ENCODE data around the gene MBOAT1. TPM values are rescaled to one million over a fixed set of nuclear protein-coding genes. Genes with fewer than 3 reads are reported as not detected.

The MBOAT1 gene
- total RNA-seq, 1 donor from 2014 or later = 16.3 TPM

DNA sequence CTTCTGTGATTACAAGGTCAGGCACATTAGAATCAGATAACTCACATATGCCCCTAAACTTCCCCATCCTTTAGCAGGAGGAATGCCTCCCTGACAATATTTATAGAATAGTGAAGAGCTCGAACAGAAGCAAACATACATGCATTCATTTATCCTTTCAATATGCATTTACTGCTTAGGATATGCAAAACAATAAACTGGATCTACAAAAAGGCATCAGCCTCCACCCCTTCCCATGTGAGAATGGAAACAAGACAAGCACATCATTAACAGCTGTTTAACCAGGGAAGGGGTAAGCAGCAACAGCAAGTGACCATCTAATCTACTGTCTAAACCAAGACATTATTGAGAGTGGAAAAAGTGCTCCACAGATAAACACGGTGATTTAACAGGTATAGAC lies 107.6 kb downstream of the MBOAT1 start:
- Histone ChIP-seq H3K4me3 (ENCODE audit: low read depth, low read length) (no peak overlapping the region), H3K27me3 (ENCODE audit: control insufficient read depth, insufficient read depth, low read length) (no peaks in the 10 kb centered on the region), H3K36me3 (ENCODE audit: control insufficient read depth, insufficient read depth, low read length) (no peaks in the 10 kb centered on the region)
- DNase-seq (ENCODE audit: low read depth) = no peak
- no peak for TF ChIP-seq CTCF (IDR thresholded peaks at IDR 0.05; ENCODE audit: insufficient read depth, low read length, severe bottlenecking)
- FAIRE-seq = no peak

GRCh38 chr6:20102397-20103073 lies 109.7 kb downstream of the MBOAT1 start:
- H3K4me3 ChIP-seq (ENCODE audit: low read depth, low read length) = no peak overlapping the region
- DNase-seq (ENCODE audit: low read depth) (no peak), FAIRE-seq (no peak)
- TF ChIP-seq CTCF (IDR thresholded peaks at IDR 0.05; ENCODE audit: insufficient read depth, low read length, severe bottlenecking) = no peak
- H3K27me3 ChIP-seq (ENCODE audit: control insufficient read depth, insufficient read depth, low read length) = no peaks in the 10 kb centered on the region
- no peaks in the 10 kb centered on the region for H3K36me3 ChIP-seq (ENCODE audit: control insufficient read depth, insufficient read depth, low read length)

DNA sequence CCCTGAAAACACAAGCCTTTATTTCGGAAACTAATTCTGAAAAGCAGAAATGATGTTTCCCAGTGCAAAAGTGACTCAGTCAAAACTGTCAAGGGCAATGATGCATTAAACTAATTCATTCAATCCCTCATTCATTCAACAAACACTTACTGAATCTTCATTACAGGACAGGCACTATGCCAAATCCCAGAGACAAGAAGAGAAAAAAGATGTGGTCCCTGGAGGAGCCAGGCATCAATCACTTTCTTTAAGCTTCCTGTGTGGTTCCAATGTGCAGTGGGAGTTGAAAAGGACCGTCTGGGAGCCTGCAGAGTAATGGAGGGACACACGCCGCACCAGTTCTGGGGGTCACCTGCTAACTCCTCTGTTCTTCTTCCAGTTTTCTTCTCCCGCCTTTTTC lies 113.1 kb downstream of the MBOAT1 start:
- DNase-seq (ENCODE audit: low read depth) = no peak
- Histone ChIP-seq H3K4me3 (ENCODE audit: low read depth, low read length) (no peak overlapping the region), H3K36me3 (ENCODE audit: control insufficient read depth, insufficient read depth, low read length) (no peaks in the 10 kb centered on the region), H3K27me3 (ENCODE audit: control insufficient read depth, insufficient read depth, low read length) (no peaks in the 10 kb centered on the region)
- no peak for TF ChIP-seq CTCF (IDR thresholded peaks at IDR 0.05; ENCODE audit: insufficient read depth, low read length, severe bottlenecking)
- no peak for FAIRE-seq

DNA sequence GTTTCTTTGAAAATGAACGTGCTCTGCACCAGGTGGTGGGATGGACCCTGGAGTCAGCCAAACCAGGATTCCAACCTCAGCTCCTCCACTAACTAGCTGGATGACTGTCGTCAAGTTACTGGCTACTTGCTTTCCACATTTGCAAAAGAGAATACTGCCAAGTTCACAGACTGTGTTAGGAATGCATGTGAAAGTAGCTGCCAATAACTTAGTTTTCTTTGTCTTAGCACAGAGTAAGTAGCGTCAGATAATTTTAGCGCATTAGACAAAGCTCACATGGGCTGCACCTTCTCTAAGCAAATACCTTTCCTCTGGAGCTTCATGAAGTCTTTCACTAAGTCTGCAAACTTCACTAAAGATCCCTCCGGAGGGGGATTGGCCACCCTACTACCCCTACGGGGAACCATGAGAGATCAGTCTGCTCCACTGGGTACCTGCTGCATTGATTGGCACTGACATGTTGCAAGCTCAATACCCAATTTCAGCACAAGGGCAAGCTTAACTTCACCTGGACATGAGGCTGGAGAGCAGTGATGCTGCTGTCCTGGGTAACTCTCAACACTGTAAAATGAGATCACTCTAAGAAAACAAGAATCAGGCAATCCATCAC lies 113.9 kb downstream of the MBOAT1 start:
- FAIRE-seq = no peak

DNA sequence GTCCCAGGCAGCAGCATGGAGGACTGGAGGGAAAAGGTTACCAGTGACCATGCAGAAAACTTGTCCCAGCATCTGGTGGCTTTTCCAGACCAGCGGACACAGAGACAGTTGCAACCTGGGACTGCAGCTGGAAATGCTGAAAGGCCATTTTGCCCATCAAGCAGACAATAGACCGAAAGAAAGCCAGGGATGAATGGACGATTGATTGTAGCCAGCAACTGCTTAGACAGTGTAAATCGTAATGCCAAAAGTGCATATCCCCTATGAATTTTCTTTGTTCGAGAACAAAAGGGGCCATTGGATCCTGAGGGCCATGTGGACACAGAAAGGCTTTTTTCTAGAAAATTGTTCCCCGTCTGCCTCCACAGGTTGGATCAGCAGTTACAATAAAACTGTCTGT lies 115.7 kb downstream of the MBOAT1 start:
- Histone ChIP-seq H3K4me3 (ENCODE audit: low read depth, low read length) (no peak overlapping the region), H3K36me3 (ENCODE audit: control insufficient read depth, insufficient read depth, low read length) (no peaks in the 10 kb centered on the region), H3K27me3 (ENCODE audit: control insufficient read depth, insufficient read depth, low read length) (no peaks in the 10 kb centered on the region)
- no peak for TF ChIP-seq CTCF (IDR thresholded peaks at IDR 0.05; ENCODE audit: insufficient read depth, low read length, severe bottlenecking)
- FAIRE-seq = no peak
- no peak for DNase-seq (ENCODE audit: low read depth)

More for the DNA sequence above, 113.9 kb downstream of the MBOAT1 start:
- Histone ChIP-seq H3K27me3 (ENCODE audit: control insufficient read depth, insufficient read depth, low read length) (no peaks in the 10 kb centered on the region), H3K4me3 (ENCODE audit: low read depth, low read length) (no peak overlapping the region), H3K36me3 (ENCODE audit: control insufficient read depth, insufficient read depth, low read length) (no peaks in the 10 kb centered on the region)
- no peak for TF ChIP-seq CTCF (IDR thresholded peaks at IDR 0.05; ENCODE audit: insufficient read depth, low read length, severe bottlenecking)
- no peak for DNase-seq (ENCODE audit: low read depth)
